ENCODE measurements around the gene CMBL.

CMBL gene

DNA sequence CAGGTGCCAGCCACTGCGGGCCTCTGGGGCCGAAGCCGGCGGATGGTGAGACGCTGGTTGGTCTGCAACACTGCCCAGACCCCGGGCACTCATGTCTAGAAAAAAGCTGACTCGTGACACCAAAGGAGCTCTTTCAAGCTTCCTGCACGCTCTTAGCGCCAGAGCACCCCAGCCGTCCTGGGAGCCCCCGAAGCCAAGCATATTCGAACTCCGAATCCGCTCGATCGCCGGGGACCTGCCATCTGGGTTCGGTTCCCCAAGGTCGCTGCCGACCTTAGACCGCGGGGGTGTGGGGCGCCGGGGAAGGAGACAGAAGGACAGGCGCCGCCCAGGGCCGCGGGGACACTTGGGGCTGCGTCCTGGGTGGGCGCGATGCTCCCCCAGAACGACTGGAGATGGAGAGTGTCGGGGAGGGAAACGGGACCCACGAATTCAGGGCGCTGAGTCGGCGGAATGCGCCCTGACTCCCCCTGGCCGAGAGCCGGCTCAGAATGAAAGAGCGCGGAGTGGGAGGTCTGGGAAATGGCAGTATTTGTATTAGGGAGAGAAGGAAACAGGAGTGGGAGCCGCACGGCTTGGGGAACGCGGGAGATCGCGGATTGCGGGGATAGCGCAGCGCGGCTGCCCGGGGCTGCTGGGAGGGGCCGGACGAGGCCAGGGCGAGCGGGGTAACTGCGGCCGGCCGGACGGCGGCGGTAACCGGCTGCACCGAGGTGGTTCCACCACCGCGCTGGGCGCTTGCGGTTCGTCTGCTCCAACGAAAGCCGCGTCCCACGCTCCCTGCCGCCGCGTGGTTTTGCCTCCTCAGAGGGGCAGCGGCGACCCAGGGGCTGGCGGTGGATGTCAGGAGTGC is 25.7 kb upstream of the CMBL start:
- DNase-seq (ENCODE audit: low spot score), result no peak

DNA sequence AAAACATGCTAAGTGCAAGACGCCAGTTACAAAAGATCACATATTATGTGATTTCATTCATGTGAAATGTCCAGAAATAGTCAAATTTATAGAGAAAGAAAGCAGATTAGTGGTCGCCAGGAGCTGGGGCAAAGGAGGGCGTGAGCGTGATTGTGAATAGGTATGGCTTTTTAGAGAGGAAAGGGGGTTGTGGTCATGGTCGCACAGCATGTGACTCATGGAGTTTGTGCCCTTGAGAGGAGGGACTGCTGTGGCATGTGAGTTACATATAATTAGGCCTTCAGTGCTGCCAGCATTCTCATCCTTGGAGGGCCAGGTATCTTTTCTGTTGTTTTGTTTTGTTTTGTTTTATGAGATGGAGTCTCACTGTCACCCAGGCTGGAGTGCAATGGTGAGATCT is 24.6 kb upstream of the CMBL start:
- DNase-seq (ENCODE audit: low spot score), result no peak

DNA sequence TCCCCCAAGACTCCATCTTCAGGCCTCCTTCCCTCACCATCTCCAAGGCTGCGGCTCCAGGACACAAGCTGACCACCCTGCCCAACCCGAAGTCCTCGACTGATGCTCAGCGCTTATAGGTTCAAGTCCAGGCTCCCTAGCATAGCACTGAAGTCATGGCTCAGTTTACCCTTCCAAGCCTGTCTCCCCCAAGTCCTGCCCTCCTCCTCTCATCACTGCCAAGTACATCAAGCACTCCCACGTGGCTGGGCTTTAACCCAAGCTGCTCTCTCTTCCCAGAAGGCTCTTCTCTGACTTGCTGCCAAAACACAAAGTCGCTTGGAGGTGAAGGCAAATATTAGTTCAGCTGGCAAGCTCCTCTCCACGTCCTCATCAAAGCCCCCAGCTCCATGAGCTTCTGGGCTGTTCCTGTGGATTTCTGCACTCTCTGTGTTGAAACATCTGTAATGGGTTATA is 23.7 kb upstream of the CMBL start:
- no peak for DNase-seq (ENCODE audit: low spot score)

DNA sequence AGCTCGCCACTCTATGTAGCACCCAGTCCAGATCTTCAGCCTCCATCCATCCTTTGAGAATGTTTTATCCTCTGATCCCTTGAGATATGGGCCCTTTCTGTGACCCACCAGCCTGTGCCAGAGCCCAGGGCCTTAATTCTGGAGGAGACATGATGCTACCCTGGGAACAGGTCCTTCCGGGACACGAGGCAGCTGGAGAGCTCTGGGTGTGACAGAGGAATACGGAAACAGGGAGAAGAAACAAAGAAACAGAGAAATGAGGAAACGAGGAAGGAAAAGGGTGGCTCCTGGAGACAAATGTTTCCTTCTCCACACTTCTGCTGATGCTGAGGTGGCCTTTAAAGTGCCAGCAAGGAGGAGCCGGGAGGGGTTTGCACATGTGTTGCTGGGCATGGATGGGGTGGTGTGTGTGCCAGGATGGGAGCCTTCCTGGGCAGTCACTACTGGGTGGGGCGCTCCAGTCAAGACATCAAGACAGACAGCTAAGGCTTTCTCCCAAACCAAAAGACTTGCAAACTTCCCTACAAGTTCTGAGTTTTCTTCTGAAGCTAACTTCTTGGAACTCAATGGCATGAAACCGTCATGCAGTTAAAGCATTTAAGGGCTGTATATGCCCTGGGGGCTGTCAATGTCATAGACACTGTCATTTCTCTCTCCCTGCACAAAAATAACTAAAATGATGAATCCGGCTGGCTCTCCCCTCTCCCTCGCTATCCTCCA is 23.0 kb upstream of the CMBL start:
- no peak for DNase-seq (ENCODE audit: low spot score)

DNA sequence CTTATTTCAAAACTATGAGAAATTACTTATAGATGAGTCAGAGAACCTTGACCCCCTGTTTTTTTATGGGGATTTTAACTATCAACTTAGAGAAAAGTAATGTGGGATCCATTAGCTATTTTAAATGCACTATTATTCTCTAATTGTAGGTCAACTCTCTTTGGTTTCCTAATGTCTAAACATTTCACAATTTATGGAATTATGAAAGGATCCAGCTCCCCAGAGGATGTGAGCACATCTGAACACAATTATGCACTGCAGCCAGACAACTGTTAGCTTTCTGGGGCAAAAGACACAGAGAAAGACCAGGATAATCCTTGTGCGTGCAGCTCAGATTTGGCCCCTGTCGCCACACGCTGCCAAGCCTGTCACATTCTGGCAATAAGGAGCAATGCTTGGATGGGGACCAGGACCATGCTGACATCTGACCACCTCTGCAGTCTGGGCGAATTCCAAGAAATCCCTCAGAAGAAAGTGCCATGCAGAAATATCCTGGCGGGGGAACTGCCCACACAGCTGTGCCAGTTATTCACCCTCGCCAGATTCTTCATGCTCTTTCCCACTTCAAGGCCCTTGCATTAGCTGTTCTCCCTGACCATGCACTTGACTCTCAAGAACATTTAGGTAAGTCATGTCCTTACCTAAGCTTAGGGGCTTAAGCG is 22.2 kb upstream of the CMBL start:
- no peak for DNase-seq (ENCODE audit: low spot score)

DNA sequence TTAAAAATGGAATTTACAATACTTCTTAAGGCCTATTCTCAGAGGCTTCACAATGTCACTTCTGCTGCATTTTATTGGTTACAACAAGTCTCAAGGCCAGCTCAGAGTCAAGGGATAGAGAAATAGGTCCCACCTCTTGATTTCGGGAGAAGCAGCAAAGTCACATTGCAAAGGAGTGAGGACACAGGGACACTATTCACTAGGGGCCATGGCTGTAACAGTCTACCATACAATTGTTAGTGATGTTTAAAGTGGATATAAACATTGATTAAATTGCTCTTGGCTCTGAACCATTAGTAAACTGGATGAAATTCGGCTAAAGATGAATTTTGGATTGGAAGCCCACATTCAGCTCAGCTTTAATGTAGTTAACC is 21.7 kb upstream of the CMBL start:
- no peak for DNase-seq (ENCODE audit: low spot score)

DNA sequence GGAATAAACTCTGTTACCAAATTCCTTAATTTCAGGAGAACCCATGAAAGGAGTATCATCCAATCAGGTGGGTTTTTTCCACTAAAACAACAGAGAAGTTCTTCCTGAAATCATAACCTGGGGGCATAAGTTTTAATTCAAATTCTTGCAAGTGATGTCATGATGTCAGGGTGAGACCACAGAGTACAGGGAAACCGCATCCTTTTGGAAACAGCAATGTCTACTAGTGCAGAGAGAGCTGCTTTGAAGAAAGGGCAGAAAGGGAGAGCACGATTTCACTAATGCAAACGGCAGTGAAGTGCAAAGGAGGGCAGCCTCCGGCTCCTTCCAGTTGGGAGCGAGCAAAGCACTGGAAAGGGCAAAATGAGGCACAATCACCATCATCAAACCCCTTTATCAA is 20.6 kb upstream of the CMBL start:
- no peak for DNase-seq (ENCODE audit: low spot score)

DNA sequence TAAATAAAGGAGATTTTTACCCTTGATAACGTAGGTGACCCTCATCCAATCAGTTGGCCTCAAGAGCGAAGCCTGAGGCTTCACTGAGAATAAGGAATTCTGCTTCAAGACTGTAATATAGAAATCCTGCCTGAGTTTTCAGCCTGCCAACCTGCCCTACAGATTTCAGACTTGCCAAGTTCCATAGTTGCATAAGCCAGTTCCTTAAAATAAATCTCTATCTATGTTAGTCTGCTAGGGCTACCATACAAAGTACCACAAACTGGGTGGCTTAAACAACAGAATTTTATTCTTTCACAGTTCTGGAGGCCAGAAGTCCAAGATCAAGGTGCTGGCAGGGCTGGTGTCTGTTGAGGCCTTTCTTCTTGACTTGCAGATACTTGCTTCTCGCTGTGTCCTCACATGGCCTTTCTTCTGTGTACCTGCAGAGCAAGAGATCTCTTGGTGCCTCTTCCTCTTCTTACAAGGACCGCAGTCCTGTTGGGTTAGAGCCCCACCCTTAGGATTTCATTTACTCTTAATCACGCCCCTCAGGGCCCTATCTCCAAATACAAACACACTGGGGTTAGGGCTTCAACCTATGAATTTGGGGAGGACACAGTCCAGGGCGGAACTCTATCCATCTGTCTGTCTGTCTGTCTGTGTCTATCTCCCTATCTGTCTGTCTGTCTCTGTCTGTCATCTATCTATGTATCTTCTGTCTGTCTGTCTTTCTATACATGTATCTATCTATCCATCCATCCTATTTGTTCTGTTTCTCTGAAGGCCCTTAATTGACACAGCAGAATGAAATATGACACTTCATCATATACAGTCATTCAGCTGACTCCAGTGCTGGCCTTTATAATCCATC is 17.0 kb upstream of the CMBL start:
- no peak for DNase-seq (ENCODE audit: low spot score)

DNA sequence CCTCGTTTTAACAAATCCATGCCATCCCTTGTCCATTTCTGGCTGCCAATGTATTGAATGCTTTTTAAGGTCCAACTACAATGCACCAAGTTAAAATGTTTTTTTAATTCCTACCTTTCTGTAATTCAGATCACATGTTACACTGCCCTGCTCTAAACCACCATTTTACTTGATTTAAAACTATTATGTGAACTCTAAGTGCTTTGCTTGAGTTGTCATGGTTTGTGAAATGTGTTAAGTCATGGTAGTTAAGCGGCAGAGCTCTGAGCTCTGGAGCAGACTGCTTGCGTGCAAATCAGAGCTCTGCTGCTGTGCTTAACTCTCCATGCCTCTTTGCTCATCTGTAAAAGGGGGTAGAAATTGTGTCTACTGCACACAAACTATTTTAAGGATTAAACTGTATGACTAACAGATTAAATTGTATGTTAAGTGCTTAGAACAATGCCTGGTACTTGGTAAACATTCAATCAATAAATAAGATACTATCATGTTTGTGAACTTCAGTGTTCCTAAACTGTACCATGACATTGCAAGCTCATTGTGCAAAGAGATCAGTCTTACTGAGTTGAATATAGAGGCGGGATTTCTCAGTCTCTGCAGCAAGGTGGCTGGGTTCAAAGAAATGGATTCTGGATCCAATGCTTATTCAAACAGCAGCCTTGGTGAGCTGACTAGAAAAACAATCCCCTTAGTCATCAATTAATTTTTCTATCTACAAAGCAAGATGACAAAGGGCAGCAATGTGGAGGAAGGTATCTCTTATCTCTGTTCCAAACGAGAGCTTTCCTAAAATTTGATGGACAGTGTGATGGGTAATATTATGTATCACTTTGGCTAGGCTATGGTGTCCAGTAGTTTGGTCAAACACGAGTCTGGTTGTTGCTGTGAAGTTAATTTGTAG is 16.1 kb upstream of the CMBL start:
- DNase-seq (ENCODE audit: low spot score), result no peak

- DNase-seq (ENCODE audit: low spot score), result no peak
These were observed 14.2 kb upstream of the CMBL start for GRCh38 chr5:10321882-10322281.

DNA sequence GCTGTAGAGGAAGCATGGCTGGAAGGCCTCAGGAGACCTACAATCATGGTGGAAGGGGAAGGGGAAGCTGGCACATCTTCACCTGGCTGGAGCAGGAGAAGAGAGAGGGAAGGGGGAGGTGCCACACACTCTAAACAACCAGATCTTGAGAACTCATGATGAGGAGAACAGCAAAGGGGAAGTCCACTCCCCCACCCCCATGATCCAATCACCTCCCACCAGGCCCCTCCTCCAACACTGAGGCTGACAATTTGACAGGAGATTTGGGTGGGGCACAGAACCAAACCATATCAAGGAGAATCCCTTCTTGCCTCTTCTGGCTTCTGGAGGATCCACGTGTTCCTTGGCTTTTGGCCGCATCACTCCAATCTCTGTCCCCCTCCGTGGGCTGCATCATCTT is 13.1 kb upstream of the CMBL start:
- no peak for DNase-seq (ENCODE audit: low spot score)

- no peak for DNase-seq (ENCODE audit: low spot score)
These were observed 11.6 kb upstream of the CMBL start for GRCh38 chr5:10319202-10319851.

- peak; percentile 52 for DNase-seq (ENCODE audit: low spot score)
These were observed 10.4 kb upstream of the CMBL start for GRCh38 chr5:10317825-10318682.

DNA sequence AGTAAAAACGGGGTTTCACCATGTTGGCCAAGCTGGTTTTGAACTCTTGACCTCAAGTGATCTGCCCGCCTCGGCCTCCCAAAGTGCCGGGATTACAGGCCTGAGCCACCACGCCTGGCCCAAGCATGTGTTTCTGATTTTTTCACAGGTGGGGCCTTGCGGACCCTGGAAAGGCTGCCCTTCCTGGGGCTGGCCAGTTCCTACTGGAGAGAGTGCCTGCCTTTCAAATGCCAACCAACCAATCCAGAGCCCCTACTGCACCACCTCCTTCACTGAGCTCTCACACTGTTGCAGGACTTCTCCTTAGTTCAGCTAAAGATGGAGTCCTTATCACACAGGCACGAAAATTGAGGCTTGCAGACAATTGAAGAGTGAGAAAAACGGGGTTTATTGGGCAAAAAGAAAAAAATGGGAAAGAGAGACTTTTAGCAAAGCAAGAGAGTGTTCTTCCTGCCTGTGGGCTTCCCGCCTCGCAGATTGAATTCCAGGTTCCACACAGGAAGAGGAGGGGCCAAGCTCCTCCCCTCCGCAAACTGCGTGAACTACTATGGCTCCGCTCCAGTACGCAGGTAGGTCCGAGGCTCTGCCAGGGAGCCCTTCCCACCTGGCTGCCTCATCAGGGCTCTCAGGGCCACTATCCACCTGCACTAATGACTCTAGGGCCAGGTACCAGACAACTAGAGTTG is 8.3 kb upstream of the CMBL start:
- DNase-seq (ENCODE audit: low spot score), result no peak

DNA sequence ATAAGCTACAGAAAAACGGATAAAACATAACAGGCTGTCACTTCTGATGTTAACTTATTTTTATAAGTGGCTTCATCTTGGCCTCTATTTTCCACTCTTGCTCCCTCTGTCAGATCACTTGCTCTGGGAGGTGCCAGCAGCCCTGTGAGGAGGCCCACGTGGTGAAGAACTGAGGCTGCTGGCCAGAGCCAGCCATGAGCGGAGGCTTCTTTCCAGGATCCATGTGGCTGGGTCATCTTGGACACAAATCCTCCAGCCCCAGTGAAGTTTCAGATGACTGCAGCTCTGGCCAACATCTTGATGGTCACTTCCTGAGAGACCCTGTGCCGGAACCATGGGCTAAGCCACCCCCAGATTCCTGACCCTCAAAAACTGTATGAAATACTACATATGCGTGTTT is 7.5 kb upstream of the CMBL start:
- no peak for DNase-seq (ENCODE audit: low spot score)

GRCh38 chr5:10311595-10312425 is 4.1 kb upstream of the CMBL start:
- DNase-seq (ENCODE audit: low spot score), result no peak

DNA sequence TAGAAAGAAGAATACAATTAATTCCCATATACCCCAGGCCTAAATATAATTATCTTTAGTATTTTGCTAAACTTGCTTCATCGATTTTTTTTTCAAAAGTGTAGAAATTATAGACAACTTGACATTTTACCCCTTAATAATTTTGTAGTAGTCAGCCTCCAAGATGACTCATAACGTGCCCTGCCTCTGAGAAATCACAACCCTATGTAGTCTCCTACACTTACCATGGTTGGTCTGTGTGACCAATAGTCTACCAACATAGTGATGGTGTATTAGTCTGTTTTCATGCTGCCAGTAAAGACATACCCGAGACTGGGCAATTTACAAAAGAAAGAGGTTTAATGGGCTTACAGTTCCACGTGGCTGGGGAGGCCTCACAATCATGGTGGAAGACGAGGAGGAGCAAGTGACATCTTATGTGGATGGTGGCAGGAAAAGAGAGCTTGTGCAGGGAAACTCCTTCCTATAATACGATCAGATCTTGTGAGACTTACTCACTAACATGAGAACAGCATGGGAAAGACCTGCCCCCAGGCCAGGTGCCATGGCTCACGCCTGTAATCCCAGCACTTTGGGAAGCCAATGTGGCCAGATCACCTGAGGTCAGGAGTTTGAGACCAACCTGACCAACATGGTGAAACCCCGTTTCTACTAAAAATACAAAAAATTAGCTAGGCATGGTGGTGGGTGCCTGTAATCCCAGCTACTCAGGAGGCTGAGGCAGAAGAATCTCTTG is 3.3 kb upstream of the CMBL start:
- DNase-seq (ENCODE audit: low spot score), result peak; percentile 53

All from RKO (cell line).